Stimulated activated naive B cell treated with anti-CD40 and anti-IgM and Interleukin-4, amounts not matched to agents 10 μg/mL and 1 μg/mL and 100 μg/mL, for 72 hours (primary cell): ENCODE results near the gene PDGFA.

Experiments
- ATAC-seq, 2 donors: fragments of 150-1000 bp; cut with Tn5 transposase; replicated peaks; 2 replicates each; pipeline ENCODE4 v1.10.0; 2021; ENCODE audit warnings: moderate library complexity in 1 of 2
- DNase-seq: peaks from one replicate; pipeline ENCODE4 v3.0.0; 2021
- H3K27ac Mint-ChIP-seq: one replicate; pipeline ENCODE4 v1.8.0; 2022; ENCODE audit warnings: mild to moderate bottlenecking, mixed read lengths
- H3K27me3 Mint-ChIP-seq, 2 donors: one replicate each; pipeline ENCODE4 v1.8.0; 2022; ENCODE audit warnings: mixed read lengths in 2 of 2
- H3K36me3 Mint-ChIP-seq, 2 donors: one replicate each; pipeline ENCODE4 v1.8.0; 2022; ENCODE audit warnings: mixed read lengths in 2 of 2, mild to moderate bottlenecking in 1 of 2
- H3K4me1 Mint-ChIP-seq, 2 donors: one replicate each; pipeline ENCODE4 v1.8.0; 2022; ENCODE audit warnings: mixed read lengths in 2 of 2, mild to moderate bottlenecking in 1 of 2
- H3K4me3 Mint-ChIP-seq, 2 donors: one replicate each; pipeline ENCODE4 v1.8.0; 2022; ENCODE audit warnings: mild to moderate bottlenecking in 2 of 2, mixed read lengths in 2 of 2, moderate library complexity in 1 of 2
- H3K9me3 Mint-ChIP-seq, 2 donors: one replicate each; pipeline ENCODE4 v1.8.0; 2022; ENCODE audit warnings: mixed read lengths in 2 of 2, mild to moderate bottlenecking in 1 of 2

Gene PDGFA

DNA sequence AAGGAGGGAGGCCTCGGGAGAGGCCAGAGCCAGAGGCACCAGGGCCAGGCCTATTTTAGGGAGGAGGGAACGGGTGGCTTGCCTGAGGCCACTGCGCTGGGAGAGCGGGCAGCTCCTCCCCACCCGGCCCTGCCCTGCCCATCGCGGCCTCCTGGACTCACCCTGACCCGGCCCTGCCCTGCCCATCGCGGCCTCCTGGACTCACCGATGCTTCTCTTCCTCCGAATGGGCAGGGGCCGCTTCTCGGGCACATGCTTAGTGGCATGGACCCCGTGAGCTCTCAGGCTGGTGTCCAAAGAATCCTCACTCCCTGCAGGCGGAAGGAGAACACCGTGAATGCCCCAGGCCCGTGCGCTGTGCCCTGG, 7.5 kb downstream of the PDGFA start:
- no peak for ATAC-seq

DNA sequence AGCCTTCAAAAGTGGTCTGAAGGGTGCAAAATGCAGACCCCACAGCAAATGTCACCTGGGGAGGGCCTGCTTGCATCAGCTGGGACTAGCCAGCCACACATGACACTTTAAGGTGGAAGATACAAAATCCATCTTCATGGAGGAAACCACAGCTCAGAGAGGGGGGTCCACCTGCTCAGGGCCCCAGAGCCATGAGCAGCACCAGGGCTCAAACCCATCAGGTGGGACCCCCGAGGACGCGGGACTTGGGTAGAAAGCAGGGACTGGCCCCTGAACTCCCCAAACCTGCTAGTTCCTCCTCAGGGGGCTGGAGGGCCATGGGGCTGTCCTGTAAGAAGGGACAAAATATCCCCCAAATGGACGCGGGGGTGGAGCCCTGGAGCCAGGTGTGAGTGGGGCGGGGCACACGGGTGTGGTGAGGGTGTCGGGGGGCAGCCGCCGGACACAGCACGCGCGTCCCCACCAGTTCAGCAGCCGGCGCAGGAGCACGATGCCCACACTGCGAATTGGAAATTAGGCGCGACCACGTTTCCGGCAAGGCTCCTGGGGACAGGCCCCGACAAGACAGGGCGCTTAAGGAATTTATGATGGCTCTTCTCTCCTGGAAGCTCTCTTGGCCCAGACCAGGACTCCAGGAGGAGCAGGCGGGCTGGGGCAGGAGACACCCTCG, 8.0 kb downstream of the PDGFA start:
- Mint-ChIP-seq H3K4me3 (no peak overlapping the region), H3K9me3 (no peaks in the 10 kb centered on the region), H3K27me3 (peaks cover 4 to 10% of the 10 kb centered on the region in 2 donors), H3K36me3 (peaks cover 6 to 14% of the 10 kb centered on the region in 2 donors), H3K4me1 (peaks cover 0 to 1% of the 10 kb centered on the region in 2 donors), H3K27ac (no peak overlapping the region)
- DNase-seq (no peak), ATAC-seq (no peak)

More for the DNA sequence above, 7.5 kb downstream of the PDGFA start:
- Mint-ChIP-seq H3K36me3 (peaks cover 6 to 14% of the 10 kb centered on the region in 2 donors), H3K4me1 (peaks cover 0 to 1% of the 10 kb centered on the region in 2 donors), H3K9me3 (no peaks in the 10 kb centered on the region), H3K27ac (no peak overlapping the region), H3K27me3 (peaks cover 4 to 10% of the 10 kb centered on the region in 2 donors), H3K4me3 (no peak overlapping the region)
- DNase-seq: no peak

DNA sequence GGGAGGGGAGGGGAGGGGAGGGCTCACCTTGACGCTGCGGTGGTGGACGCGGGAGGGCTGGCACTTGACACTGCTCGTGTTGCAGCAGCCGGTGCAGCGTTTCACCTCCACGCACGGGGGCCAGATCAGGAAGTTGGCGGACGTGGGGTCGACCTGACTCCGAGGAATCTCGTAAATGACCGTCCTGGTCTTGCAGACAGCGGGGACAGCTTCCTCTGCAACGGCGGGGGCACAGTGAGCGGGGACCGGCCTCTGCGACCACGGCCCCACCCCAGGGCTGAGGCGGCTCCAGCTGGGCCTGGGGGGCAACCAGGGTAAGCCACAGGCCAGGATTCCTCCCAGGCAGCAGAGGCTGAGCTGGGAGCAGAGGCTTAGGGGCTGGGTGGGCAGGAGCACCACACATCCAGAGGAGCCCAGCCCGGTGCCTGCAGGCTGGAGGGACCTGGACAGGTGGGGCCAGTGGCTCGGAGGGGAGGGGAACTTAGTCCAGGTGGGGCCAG, 8.8 kb downstream of the PDGFA start:
- no peak overlapping the region for H3K27ac Mint-ChIP-seq
- no peaks in the 10 kb centered on the region for H3K9me3 Mint-ChIP-seq
- no peaks in the 10 kb centered on the region for H3K4me1 Mint-ChIP-seq
- no peak for ATAC-seq
- peaks cover 0 to 2% of the 10 kb centered on the region in 2 donors for H3K27me3 Mint-ChIP-seq
- no peak for DNase-seq
- H3K4me3 Mint-ChIP-seq: no peak overlapping the region
- H3K36me3 Mint-ChIP-seq: peaks cover 6 to 9% of the 10 kb centered on the region in 2 donors

DNA sequence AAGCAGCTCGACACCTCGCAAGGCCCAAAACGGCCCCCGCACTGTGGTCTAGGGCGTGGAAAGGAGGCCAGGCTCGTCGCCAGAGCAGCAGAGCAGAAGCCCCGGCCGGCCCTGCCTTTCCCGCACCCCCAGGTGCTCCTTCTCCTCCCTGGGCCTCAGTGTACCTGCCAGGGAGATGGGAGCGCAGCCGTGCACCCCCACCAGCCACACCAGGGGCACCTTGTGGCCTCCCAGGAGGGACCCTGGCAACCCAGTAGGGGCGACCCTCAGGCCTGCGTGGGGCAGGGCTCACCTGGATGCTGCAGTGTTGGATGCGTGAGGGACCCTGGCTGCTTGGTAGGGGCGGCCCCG, 9.5 kb downstream of the PDGFA start:
- no peaks in the 10 kb centered on the region for H3K4me1 Mint-ChIP-seq
- no peak overlapping the region for H3K4me3 Mint-ChIP-seq
- ATAC-seq (no peak), DNase-seq (no peak)
- no peaks in the 10 kb centered on the region for H3K9me3 Mint-ChIP-seq
- no peak overlapping the region for H3K27ac Mint-ChIP-seq
- no peaks in the 10 kb centered on the region for H3K27me3 Mint-ChIP-seq
- peaks cover 6 to 16% of the 10 kb centered on the region in 2 donors for H3K36me3 Mint-ChIP-seq

DNA sequence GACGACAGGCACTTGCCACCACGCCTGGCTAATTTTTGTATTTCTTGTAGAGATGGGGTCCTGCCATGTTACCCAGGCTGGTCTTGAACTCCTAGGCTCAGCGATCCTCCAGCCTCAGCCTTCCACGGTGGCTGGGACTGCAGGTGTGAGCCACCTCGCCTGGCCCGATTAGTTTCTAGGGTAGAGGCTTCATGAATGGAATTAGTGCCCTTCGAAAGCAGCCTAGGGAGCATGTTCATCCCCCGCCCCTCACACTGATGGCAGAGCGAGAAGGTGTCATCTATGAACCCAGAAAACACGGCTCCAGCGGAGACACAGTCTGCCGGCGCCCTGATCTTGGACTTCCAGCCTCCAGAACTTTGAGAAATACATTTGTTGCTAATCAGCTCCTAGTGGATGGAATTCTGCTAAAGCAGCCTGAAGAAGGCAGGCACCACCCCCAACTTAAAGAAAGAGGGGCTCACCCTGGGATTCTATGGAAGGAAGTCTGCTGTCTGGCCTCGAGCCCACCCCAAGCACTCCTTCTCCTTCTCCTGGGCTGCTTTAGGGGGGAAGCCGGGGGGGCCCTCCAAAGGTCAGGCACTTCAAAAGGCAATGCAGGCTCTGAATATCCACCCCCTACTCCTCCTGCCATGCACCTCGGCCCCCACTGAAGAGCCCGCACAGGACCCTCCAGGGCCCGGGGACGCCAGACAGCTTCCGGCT, 10.1 kb downstream of the PDGFA start:
- H3K27me3 Mint-ChIP-seq: no peaks in the 10 kb centered on the region
- DNase-seq (no peak), ATAC-seq (no peak)
- peaks cover 6 to 13% of the 10 kb centered on the region in 2 donors for H3K36me3 Mint-ChIP-seq
- no peak overlapping the region for H3K27ac Mint-ChIP-seq
- no peak overlapping the region for H3K4me3 Mint-ChIP-seq
- H3K4me1 Mint-ChIP-seq: no peaks in the 10 kb centered on the region
- no peaks in the 10 kb centered on the region for H3K9me3 Mint-ChIP-seq

DNA sequence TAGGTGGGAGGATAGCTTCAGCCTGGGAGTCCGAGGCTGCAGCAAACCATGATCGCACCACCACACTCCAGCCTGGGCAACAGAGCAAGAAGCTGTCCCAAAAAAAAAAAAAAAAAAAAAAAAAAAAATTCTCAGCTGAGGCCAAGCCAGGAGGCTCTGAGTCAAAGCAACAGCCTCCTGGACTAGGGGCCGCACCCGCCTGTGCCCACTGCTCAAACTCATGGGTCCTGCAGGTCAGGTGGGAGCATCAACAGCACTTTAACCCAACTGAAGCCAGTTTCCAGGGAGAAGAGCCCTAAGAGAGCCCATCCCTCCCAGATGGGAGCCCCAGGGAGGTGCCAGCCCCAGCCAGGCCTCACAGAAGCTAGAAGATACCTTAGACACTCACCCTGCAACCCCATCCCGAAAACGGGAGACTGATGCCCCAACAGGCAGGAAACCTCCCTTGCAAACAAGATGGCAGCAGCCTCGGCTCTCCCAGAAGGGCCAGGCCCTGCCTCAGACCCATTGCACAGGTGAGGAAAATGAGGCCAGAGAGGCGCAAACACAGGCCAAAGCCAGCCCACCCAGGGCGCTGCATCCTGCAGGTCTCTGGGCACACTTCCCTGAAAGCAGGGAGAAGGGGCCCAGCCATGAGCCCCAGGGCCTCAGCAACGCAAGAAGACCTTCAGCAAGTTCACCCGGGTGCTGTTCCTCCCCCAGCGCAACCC, 11.0 kb downstream of the PDGFA start:
- peaks cover 6 to 13% of the 10 kb centered on the region in 2 donors for H3K36me3 Mint-ChIP-seq
- no peak for DNase-seq
- no peaks in the 10 kb centered on the region for H3K27me3 Mint-ChIP-seq
- no peak overlapping the region for H3K4me3 Mint-ChIP-seq
- H3K9me3 Mint-ChIP-seq: no peaks in the 10 kb centered on the region
- no peak overlapping the region for H3K27ac Mint-ChIP-seq
- H3K4me1 Mint-ChIP-seq: no peaks in the 10 kb centered on the region
- ATAC-seq: no peak

DNA sequence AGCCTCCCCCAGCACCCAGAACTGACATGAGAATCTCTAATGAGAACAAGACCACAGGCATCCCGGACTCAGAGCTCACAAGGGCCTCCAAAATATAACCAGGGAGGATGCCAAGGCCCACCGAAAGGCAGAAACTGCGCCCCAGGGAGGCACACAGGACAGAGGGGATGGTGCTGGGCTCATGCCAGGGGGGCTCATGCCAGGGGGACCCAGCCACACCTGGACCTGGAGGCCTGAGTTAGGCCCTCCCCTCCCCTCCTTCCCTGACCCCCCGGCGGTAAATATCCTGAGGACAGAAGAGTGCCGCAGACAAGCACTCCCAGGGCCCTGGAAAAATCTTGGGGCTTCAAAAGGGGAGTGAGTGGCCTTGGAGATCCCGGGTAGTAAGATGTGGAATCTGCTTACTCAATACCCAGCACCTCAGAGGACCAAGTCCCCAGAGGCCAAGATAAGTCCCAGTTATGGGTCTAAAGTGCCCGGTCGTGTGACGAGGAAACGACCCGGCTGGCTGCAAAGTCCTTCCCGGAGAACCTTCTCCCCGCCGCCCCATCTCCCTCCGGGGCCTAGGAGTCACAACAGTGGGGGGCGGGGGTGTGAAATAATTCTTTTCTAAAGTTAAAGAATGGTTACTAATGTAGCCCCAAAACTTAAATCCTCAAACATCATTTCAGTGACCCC, 11.9 kb downstream of the PDGFA start:
- H3K27ac Mint-ChIP-seq: no peak overlapping the region
- no peaks in the 10 kb centered on the region for H3K9me3 Mint-ChIP-seq
- no peaks in the 10 kb centered on the region for H3K27me3 Mint-ChIP-seq

DNA sequence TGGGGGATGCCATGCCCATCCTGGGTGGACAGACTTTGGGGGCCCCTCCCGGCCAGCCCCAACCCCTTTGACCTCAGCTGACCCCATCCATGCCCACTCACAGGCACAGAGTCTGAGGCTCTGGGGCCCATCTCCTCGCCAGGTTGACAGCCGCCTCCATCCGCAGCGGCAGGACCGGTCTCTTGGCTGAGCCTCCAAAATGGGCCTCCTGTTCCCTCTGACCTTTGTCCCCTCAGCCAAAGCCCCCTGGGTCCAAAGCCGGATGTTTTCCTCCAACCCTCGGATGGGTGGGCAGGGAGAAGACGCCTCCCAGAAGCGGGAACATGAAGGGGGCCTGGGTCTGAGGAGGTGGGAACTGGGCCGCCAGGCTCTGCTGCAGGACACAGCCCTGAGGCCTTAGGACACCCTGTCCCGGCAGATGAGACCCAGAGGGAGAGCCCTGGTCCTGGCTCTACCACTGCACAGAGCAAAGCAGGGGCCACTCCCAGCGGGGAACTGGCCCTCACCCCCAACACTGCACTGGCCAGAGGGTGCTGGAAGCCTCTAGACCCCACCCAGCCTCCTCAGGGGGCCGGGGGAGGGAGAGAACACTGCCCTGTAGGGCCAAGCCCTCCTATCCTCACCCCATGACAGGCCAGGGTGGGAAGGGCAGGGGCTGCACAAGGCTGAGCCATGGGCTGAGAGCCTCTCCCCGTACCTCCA, 12.6 kb downstream of the PDGFA start:
- no peaks in the 10 kb centered on the region for H3K27me3 Mint-ChIP-seq
- no peak for DNase-seq
- no peak overlapping the region for H3K4me3 Mint-ChIP-seq
- H3K4me1 Mint-ChIP-seq: no peaks in the 10 kb centered on the region
- H3K27ac Mint-ChIP-seq: no peak overlapping the region
- no peaks in the 10 kb centered on the region for H3K9me3 Mint-ChIP-seq
- ATAC-seq: no peak
- peaks cover 4 to 20% of the 10 kb centered on the region in 2 donors for H3K36me3 Mint-ChIP-seq

More for the DNA sequence above, 11.9 kb downstream of the PDGFA start:
- ATAC-seq (no peak), DNase-seq (no peak)
- Mint-ChIP-seq H3K36me3 (peaks cover 6 to 16% of the 10 kb centered on the region in 2 donors), H3K4me1 (no peaks in the 10 kb centered on the region), H3K4me3 (no peak overlapping the region)

DNA sequence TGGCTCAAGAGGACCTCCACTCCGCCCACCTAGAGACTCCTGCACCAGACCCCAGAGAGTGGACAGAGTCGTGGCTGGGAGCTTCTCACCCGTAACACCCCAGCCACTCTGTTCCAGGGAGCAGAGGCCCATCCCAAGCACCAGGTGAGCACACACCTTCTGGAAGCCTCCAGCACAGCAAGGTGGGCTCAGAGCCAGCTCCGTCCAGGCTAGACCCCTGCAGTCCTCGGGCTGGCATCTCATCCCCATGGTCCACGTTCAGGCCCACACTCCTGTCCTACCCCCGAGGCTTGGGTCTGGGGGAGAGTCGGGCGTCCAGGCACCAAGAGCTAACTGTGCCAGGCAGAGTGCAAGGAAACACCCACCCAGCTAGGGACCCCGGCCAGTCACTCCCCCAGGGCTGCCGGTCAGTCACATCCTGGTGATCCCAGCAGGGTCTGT, 13.2 kb downstream of the PDGFA start:
- H3K4me1 Mint-ChIP-seq: no peaks in the 10 kb centered on the region
- no peak overlapping the region for H3K27ac Mint-ChIP-seq
- peaks cover 1 to 17% of the 10 kb centered on the region in 2 donors for H3K36me3 Mint-ChIP-seq
- DNase-seq (no peak), ATAC-seq (no peak)
- H3K27me3 Mint-ChIP-seq: no peaks in the 10 kb centered on the region
- H3K4me3 Mint-ChIP-seq: no peak overlapping the region
- no peaks in the 10 kb centered on the region for H3K9me3 Mint-ChIP-seq

DNA sequence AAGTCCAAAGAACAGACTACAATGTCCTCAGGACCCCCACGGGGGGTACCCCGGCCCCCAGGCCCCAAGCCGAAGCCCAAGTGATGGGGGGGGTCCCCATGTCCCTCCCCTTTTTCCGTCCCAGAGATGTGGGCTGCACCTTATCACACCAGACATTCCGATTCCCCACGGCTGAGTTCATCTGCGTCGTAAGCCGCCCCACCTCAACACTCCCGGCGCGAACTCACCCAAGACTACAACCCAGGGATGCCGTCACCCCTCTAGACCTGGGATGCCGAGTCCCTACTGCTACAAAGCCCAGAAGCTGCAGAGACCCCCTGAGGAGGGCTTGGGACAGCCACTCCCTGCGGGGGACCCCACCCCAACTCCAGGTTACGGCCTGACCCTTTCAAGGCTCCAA, 14.5 kb downstream of the PDGFA start:
- DNase-seq: no peak
- ATAC-seq: no peak
- Mint-ChIP-seq H3K4me3 (no peak overlapping the region), H3K4me1 (no peaks in the 10 kb centered on the region), H3K9me3 (no peaks in the 10 kb centered on the region), H3K36me3 (peaks cover 4 to 26% of the 10 kb centered on the region in 2 donors), H3K27me3 (no peaks in the 10 kb centered on the region), H3K27ac (peak overlapping the region; percentile 16)

DNA sequence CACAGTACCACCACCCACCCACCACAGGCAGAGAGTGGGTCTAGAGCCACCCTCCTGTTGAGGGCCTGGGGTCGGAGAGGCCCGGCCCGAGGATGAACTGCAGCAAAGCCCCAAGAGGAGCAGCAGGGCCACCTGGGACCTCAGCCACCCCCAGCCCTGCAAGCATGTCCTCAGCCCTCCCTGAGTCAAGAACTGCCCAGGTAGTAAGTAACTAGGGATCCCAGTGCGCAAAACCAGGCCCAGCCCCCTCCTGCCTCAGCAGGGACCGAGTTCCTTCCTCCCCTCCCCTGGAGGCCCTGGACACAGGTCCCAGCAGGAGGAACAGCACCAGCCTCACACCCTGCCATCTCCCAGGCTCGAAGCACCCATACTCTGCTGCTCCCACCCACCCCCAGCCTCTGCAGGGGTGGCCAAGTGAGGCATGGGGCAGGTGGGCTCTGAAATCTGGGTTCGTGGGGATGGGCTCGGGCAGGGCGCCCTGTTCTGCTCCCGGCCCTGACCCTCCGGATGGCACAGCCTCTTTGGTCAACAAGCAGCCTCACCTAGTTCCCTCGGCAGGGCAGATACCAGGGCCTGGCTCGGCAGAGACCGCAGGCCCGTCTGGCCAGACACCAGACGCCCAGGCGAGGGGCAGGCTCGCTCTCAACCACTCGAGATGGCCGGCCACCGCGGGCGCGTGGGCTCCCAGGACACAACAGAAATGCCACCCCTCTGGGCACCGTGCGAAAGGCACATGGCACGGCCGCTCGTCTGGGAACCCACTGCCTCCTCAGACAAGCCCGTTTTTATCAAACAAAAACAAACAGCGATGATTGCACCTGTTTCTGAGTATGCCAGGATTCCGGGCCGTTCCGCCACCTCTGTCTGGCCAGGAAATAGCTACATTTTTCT, 15.2 kb downstream of the PDGFA start:
- peaks cover 9 to 33% of the 10 kb centered on the region in 2 donors for H3K36me3 Mint-ChIP-seq
- no peaks in the 10 kb centered on the region for H3K27me3 Mint-ChIP-seq
- no peak for DNase-seq
- ATAC-seq: no peak
- H3K27ac Mint-ChIP-seq: no peak overlapping the region
- H3K9me3 Mint-ChIP-seq: peaks cover 0 to 5% of the 10 kb centered on the region in 2 donors
- no peak overlapping the region for H3K4me3 Mint-ChIP-seq
- no peaks in the 10 kb centered on the region for H3K4me1 Mint-ChIP-seq

DNA sequence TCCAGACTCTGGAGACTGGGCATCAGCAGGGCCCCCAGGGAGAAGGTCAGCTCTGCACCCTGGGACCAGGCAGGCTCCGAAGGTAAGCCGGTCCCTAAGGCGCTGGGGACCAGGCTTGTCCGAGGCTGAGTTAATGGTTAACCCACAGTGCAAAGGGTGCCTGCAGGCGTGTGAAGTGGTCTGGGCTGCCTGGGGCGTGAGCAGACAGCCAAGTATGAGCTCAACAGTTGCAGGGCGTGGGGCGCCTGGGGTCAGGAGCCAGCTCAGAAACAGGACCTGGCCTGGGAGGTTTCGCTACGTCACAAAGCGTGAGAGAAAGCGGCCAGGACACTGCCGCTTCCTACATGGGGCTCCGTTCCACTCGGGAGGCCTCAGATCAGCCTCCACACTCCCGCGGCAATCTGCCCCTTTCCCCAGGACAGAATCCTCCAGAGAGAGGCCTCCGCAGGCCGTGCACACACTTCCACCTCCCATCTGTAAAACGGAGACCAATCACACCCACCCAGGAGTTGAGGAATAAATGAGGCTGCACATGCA, 16.0 kb downstream of the PDGFA start:
- H3K4me3 Mint-ChIP-seq: no peak overlapping the region
- peaks cover 0 to 8% of the 10 kb centered on the region in 2 donors for H3K9me3 Mint-ChIP-seq
- H3K4me1 Mint-ChIP-seq: no peaks in the 10 kb centered on the region
- ATAC-seq: no peak
- H3K27me3 Mint-ChIP-seq: no peaks in the 10 kb centered on the region
- no peak overlapping the region for H3K27ac Mint-ChIP-seq
- no peak for DNase-seq
- peaks cover 9 to 41% of the 10 kb centered on the region in 2 donors for H3K36me3 Mint-ChIP-seq

DNA sequence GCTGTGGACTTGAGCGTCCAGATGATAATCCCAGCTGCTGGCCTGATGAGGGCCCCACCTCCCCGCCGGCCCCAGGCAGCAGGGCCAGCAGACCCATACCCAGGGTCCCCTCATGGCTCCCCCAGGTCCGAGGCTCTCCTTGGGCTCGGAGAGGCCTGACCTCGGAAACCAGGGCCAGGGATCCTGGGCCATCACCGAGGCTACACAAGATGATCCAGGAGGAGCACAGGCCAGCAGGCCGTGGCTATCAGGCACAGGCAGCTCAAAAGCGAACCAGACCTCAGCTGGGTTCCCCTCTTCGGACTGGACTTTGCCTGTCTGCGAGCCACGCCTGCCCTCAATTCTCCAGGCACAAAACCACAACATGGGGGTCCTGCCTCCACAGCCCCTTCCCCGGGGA, 17.4 kb downstream of the PDGFA start:
- ATAC-seq (no peak), DNase-seq (no peak)
- Mint-ChIP-seq H3K27me3 (no peaks in the 10 kb centered on the region), H3K9me3 (peaks cover 0 to 8% of the 10 kb centered on the region in 2 donors), H3K27ac (no peak overlapping the region), H3K36me3 (peaks cover 11 to 50% of the 10 kb centered on the region in 2 donors), H3K4me3 (no peak overlapping the region), H3K4me1 (peaks cover 0 to 4% of the 10 kb centered on the region in 2 donors)
